Astrocyte (in vitro differentiated cells and primary cell): Measurements from ENCODE around the gene CRYGA.

Source experiments
- EZH2 ChIP-seq: IDR thresholded peaks from 2 replicates; pipeline ENCODE4 v1.6.1; 2012; ENCODE audit warnings: mild to moderate bottlenecking, low read length, inconsistent platforms; ENCODE audit not compliant: insufficient read depth
- TF ChIP-seq, protein P1 (sequence below): IDR thresholded peaks from 2 replicates; pipeline ENCODE4 v1.5.1; 2011; ENCODE audit warnings: low read depth, mild to moderate bottlenecking, inconsistent platforms, low read length, moderate library complexity; ENCODE audit not compliant: insufficient read depth

DNA sequence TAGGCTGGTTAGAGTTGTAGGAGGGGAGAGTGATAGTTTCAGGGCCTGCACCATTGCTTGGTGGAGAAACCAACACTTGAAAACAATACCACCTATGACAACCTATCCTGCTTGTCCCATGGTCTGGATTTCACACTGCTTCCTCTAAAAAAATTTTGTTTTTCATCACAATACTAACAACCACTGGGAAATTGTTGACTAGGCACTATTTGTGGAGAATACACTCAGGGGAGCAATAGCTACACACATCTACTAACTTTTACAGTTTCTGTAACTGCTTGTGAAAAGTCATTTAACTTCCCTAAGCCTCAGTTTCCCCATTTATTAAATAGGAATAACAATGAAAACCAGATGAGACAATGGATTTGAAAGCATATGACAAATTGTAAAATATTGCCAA, 13.3 kb downstream of the CRYGA start:
- TF ChIP-seq, protein P1, sequence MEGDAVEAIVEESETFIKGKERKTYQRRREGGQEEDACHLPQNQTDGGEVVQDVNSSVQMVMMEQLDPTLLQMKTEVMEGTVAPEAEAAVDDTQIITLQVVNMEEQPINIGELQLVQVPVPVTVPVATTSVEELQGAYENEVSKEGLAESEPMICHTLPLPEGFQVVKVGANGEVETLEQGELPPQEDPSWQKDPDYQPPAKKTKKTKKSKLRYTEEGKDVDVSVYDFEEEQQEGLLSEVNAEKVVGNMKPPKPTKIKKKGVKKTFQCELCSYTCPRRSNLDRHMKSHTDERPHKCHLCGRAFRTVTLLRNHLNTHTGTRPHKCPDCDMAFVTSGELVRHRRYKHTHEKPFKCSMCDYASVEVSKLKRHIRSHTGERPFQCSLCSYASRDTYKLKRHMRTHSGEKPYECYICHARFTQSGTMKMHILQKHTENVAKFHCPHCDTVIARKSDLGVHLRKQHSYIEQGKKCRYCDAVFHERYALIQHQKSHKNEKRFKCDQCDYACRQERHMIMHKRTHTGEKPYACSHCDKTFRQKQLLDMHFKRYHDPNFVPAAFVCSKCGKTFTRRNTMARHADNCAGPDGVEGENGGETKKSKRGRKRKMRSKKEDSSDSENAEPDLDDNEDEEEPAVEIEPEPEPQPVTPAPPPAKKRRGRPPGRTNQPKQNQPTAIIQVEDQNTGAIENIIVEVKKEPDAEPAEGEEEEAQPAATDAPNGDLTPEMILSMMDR: no peak
- TF ChIP-seq EZH2: no peak
